PC-9 (cell line): ENCODE measurements around the gene CACNA1B. TPM values are rescaled to one million over a fixed set of nuclear protein-coding genes. Genes with fewer than 3 reads are reported as not detected.
"Not testable (repeated sequence)": the region's sequence is repeated elsewhere in the genome, so short reads cannot be mapped to it uniquely, and the experiment has no call there.

ENCODE experiments used
- BruUV-seq: library from RNA; stranded (reverse); fragments of 400-500 nt; replicated peaks from 2 replicates; lab custom pipeline; 2021; lab: Mats Ljungman, UMichigan
- CTCF ChIA-PET: fragments of 300-600 bp; sonication (Branson Sonifier 250); formaldehyde crosslinking; loops from one replicate; lab custom pipeline; 2022; ENCODE audit warnings: antibody characterized with exemption; lab: Charles Lee
- POLR2A ChIA-PET: fragments of 300-600 bp; sonication (Branson Sonifier 250); formaldehyde crosslinking; loops from one replicate; lab custom pipeline; 2022; ENCODE audit warnings: antibody characterized with exemption; ENCODE audit not compliant: unreplicated experiment; lab: Charles Lee
- DNase-seq, 2 experiments: peaks; one replicate each; pipeline versions ENCODE4 v3.0.0 to v3.0.0-alpha.2; 2015 to 2022; ENCODE audit warnings: mixed read lengths in 1 of 2
- H2AFZ ChIP-seq: fragments of 200-600 bp; sonication (generic); 2 replicates; pipeline ENCODE4 v1.8.1; 2017; ENCODE audit warnings: antibody characterized with exemption
- H3F3A ChIP-seq: fragments of 200-600 bp; sonication (generic); 2 replicates; pipeline ENCODE4 v1.8.1; 2017; ENCODE audit warnings: antibody characterized with exemption, mild to moderate bottlenecking, low read depth; ENCODE audit not compliant: insufficient read depth
- H3K27ac ChIP-seq: fragments of 200-600 bp; sonication (generic); 2 replicates; pipeline ENCODE4 v1.6.1; 2016; ENCODE audit warnings: mixed run types
- H3K27me3 ChIP-seq: fragments of 200-600 bp; sonication (generic); 2 replicates; pipeline ENCODE4 v1.6.1; 2016; ENCODE audit warnings: low read depth, mixed run types; ENCODE audit not compliant: insufficient read depth
- H3K36me3 ChIP-seq: fragments of 200-600 bp; sonication (generic); 2 replicates; pipeline ENCODE4 v1.6.1; 2016; ENCODE audit warnings: low read depth, mixed run types
- H3K4me1 ChIP-seq: fragments of 200-600 bp; sonication (generic); replicated peaks from 2 replicates; pipeline ENCODE4 v1.6.1; 2016; ENCODE audit warnings: mixed run types; ENCODE audit not compliant: insufficient read depth
- H3K4me2 ChIP-seq: fragments of 200-600 bp; sonication (generic); 2 replicates; pipeline ENCODE4 v1.6.1; 2017; ENCODE audit warnings: mixed run types
- H3K4me3 ChIP-seq: fragments of 200-600 bp; sonication (generic); 2 replicates; pipeline ENCODE4 v1.6.1; 2016; ENCODE audit warnings: mixed run types
- H3K79me2 ChIP-seq: fragments of 200-600 bp; sonication (generic); 2 replicates; pipeline ENCODE4 v1.6.1; 2017; ENCODE audit warnings: low read depth, mixed run types
- H3K9me2 ChIP-seq: fragments of 200-600 bp; sonication (generic); 2 replicates; pipeline ENCODE4 v1.8.1; 2017; ENCODE audit warnings: mild to moderate bottlenecking; ENCODE audit not compliant: insufficient read depth
- H3K9me3 ChIP-seq: fragments of 200-600 bp; sonication (generic); 2 replicates; pipeline ENCODE4 v1.8.1; 2016; ENCODE audit warnings: low read depth; ENCODE audit not compliant: insufficient read depth
- H4K20me1 ChIP-seq: fragments of 200-600 bp; sonication (generic); 2 replicates; pipeline ENCODE4 v1.8.1; 2017; ENCODE audit not compliant: insufficient read depth
- CTCF ChIP-seq: fragments of 200-600 bp; sonication (generic); conservative IDR thresholded peaks from 2 replicates; pipeline ENCODE4 v1.6.1; 2017; ENCODE audit warnings: mixed run types, antibody characterized with exemption, mild to moderate bottlenecking, moderate library complexity
- EZH2 ChIP-seq: fragments of 200-600 bp; sonication (generic); IDR thresholded peaks from 2 replicates; pipeline ENCODE4 v1.8.0; 2017; ENCODE audit warnings: antibody characterized with exemption, low read depth
- intact Hi-C: fragments of 100-400 bp; cut with micrococcal nuclease; formaldehyde crosslinking; loops from one replicate; pipeline ENCODE4 v1.10.0; 2022; ENCODE audit not compliant: unreplicated experiment
- total RNA-seq: library from RNA; stranded (reverse); gene quantifications from 2 replicates; pipeline ENCODE4 v1.2.3, GENCODE V29; 2021

Gene CACNA1B
- total RNA-seq, 1 experiment from 2014 or later = not detected

DNA sequence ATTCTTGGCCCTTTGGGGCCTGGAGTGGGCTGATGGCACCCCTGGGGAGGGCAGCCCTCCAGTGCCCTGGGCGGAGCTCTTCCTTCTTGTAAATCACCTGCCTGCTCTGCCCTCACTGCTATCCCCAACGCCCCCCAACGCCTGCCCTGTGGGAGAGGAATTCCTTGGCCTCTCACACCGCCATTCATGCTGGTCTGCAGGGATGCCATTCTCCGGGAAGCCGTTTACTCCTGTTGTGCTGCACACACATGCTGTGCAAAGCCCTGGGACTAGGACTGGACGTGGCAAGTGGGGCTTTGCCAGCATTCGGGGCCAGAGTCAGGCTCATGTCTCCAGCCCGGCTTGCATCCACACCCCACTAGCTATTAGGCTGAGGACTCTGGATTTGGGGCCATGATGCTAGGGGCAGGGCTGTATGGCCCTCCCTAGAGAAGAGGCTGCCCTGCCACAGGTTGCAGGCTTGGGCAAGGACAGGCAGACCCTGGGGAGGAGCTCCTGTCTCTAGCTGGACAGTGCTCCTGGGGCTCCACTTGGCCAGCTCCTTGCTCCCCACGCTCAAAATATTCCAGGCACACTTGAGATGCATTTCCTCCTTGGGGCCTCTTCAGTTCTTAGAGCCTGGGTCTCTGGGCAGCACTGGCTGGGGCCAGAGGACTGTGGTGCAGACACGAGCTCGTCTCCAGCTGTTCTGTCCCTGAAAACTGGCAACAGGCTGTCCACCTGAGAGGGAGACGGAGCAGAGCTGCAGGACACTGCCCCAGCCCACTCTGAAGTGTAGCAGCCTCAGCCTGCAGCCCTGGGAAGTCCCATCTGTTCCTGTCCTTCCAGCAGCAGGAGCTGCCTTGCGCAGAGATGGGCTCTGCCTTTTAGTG, 226.9 kb downstream of the CACNA1B start:
- intact Hi-C loops = no loop called here
- no peaks in the 10 kb centered on the region for H4K20me1 ChIP-seq
- H3K9me3 ChIP-seq = no peaks in the 10 kb centered on the region; the same call in 1 of the 2 replicates
- H3K36me3 ChIP-seq = no peaks in the 10 kb centered on the region
- H3K4me3 ChIP-seq = no peak overlapping the region
- H3K4me1 ChIP-seq = no peaks in the 10 kb centered on the region
- ChIA-PET POLR2A (interaction anchor here (0.7 kb wide), 1 partner anchor 54 kb away, joined by 3 read pairs; no protein-coding TSS in a partner anchor), CTCF (interaction anchor here (0.7 kb wide), 1 partner anchor 431 kb away, joined by 3 read pairs; no protein-coding TSS in a partner anchor)
- no peaks in the 10 kb centered on the region for H3F3A ChIP-seq
- DNase-seq = no peak
- no TSS peak for BruUV-seq
- H3K27me3 ChIP-seq = peaks cover 76% of the 10 kb centered on the region
- no peaks in the 10 kb centered on the region for H3K9me2 ChIP-seq
- H3K27ac ChIP-seq = no peak overlapping the region
- TF ChIP-seq EZH2 = no peak
- no peak for TF ChIP-seq CTCF
- H3K79me2 ChIP-seq = no peaks in the 10 kb centered on the region
- H3K4me2 ChIP-seq = no peak overlapping the region
- no peak overlapping the region for H2AFZ ChIP-seq

DNA sequence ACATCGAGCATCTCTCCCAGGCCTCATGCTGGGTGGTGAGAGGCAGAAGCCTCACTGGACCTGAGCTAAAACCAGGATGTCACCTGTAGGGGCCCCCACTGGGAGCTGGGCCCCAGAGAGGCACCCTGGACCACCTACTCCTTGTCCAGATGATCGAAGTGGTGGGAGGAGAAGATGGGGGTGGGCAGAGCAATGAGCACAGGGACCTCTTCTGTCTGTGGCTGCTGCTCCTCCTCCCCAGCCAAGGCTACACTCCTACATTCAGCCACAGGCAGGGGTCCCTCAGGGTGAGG, 227.5 kb downstream of the CACNA1B start:
- POLR2A ChIA-PET = interaction anchor here (0.7 kb wide), 1 partner anchor 55 kb away, joined by 3 read pairs; no protein-coding TSS in a partner anchor
- peaks cover 80% of the 10 kb centered on the region for H3K27me3 ChIP-seq
- no peak for TF ChIP-seq EZH2
- no peak for TF ChIP-seq CTCF

DNA sequence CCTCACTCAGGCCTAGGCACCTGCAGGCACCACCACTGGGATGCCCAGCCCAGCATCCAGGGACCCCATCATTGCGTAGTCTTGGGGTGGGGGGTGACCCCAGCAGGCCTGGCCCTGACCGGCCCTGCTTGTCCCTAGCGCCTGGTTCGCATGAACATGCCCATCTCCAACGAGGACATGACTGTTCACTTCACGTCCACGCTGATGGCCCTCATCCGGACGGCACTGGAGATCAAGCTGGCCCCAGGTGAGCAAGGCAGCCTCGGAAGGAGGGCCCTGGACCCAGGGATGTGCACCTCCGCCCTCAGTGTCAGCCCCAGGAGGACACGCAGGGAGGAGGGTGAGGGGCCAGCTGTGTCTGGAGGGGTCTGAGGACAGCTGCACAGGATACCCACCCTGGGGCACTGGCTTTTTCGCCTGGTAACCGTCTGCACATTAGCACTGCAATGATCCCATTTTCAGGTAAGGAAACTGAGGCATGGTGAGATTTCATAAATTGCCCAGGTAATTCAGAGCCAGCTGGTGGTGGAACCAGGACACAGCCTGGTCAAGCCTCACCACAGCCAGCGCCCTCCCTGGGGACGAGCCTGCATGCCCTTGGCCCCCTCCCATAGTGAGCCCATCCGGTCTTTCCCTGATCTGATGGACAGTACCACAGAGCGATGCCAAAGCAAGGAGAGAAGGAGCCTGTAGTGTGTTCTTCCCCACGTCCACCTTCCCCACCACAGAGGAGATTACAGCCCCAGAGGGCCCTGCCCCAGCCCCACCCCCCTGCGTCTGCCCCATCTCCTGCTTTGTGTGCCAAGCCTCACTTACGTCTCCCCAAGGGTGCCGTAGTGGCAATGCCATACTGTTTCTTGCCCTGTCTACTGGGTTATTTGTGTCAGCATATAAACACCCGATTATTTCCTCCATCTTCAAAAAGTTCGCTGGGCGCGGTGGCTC, 228.3 kb downstream of the CACNA1B start:
- Histone ChIP-seq H3K9me2 (no peaks in the 10 kb centered on the region), H3K27ac (no peak overlapping the region), H2AFZ (no peak overlapping the region), H3K79me2 (no peaks in the 10 kb centered on the region), H3K27me3 (peaks cover 88% of the 10 kb centered on the region), H3K36me3 (no peaks in the 10 kb centered on the region), H3F3A (no peaks in the 10 kb centered on the region), H3K4me2 (no peak overlapping the region), H4K20me1 (no peaks in the 10 kb centered on the region), H3K9me3 (no peaks in the 10 kb centered on the region; the same call in 1 of the 2 replicates), H3K4me3 (no peak overlapping the region), H3K4me1 (no peaks in the 10 kb centered on the region)
- DNase-seq = no peak
- no peak for TF ChIP-seq EZH2
- TF ChIP-seq CTCF = no peak
- CTCF ChIA-PET = no interaction called here
- BruUV-seq = no TSS peak
- POLR2A ChIA-PET = no interaction called here
- intact Hi-C loops = no loop called here

More for the DNA sequence above, 227.5 kb downstream of the CACNA1B start:
- intact Hi-C loops = no loop called here
- no peaks in the 10 kb centered on the region for H3K9me2 ChIP-seq
- no peaks in the 10 kb centered on the region; the same call in 1 of the 2 replicates for H3K9me3 ChIP-seq
- no TSS peak for BruUV-seq
- H3K4me3 ChIP-seq = no peak overlapping the region
- H3K27ac ChIP-seq = no peak overlapping the region
- H3F3A ChIP-seq = no peaks in the 10 kb centered on the region
- H3K4me2 ChIP-seq = no peak overlapping the region
- H2AFZ ChIP-seq = no peak overlapping the region
- H3K36me3 ChIP-seq = no peaks in the 10 kb centered on the region
- CTCF ChIA-PET = no interaction called here
- DNase-seq = no peak
- H3K4me1 ChIP-seq = no peaks in the 10 kb centered on the region
- no peaks in the 10 kb centered on the region for H3K79me2 ChIP-seq
- no peaks in the 10 kb centered on the region for H4K20me1 ChIP-seq

DNA sequence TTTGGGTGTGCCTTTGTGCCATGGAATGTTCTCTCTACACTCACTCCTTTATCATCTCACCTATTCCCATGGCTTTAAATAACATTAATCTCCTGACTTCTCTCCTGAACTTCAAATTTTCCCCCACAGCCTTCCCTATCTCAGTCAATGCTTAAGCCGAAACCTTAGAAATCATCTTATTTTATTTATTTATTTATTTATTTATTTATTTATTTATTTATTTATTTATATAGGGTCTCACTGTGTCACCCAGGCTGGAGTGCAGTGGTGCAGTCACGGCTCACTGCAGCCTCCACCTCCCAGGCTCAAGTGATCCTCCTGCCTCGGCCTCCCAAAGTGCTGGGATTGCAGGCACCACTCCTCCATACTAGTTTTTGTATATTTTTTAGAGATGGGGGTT, 229.5 kb downstream of the CACNA1B start:
- H3K9me2 ChIP-seq, H3K4me1 ChIP-seq, H3F3A ChIP-seq, BruUV-seq, POLR2A ChIA-PET, intact Hi-C loops, H2AFZ ChIP-seq, H3K9me3 ChIP-seq, H3K4me2 ChIP-seq, H3K36me3 ChIP-seq, CTCF ChIA-PET, H3K4me3 ChIP-seq, H3K79me2 ChIP-seq, DNase-seq, H4K20me1 ChIP-seq, H3K27ac ChIP-seq: not testable (repeated sequence)
- peaks cover 89% of the 10 kb centered on the region for H3K27me3 ChIP-seq
